Islet precursor cell (in vitro differentiated cells): ENCODE measurements around the gene BRD1.
"Not testable (repeated sequence)": the region's sequence is repeated elsewhere in the genome, so short reads cannot be mapped to it uniquely, and the experiment has no call there.

ENCODE experiments used
- DNase-seq: peaks from one replicate; pipeline ENCODE4 v3.0.0-alpha.2; 2018

BRD1 gene

GRCh38 chr22:49781886-49782285, 45.8 kb downstream of the BRD1 start:
- DNase-seq: not testable (repeated sequence)

GRCh38 chr22:49781289-49781782, 46.3 kb downstream of the BRD1 start:
- no peak for DNase-seq

GRCh38 chr22:49780698-49781288, 46.9 kb downstream of the BRD1 start:
- no peak for DNase-seq

DNA sequence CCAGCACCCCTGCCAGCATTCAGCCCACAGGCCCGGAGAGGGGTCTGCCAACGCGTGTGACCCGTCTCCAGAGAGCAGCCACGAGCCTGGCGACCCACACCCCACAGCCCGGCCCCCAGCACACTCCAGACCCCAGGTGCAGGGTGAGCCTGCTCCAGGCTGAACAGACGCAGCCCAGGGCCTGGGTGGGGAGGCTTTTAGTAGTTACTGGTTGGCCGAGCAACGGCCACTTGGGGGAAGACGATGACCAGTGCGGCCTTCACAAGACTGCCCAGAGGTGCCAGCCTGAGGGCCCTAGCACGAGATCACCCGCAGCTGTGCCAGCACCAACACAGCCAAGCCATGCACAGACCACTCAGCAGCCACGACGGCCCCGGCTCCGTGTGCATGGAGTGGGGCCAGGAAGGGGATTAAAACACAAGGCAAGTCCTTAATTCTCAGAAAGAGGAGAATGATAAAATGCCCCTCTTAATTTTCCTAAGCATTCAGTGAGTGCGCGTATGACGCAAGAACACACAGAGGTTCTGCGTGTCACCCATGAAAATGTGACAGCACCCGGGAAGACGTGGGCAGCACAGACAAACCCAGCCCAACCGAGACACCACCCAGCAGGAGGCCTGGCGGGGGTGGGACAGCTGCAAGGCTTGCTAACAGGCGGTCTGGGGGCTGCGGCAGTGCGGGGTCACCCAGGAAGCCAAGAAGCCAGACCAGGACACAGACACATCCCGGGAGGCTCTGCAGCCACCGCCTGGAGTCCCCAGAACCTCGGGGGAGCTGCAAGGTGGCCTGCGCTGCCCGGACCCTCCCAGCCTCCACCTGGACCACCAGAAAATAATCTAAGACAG, 47.6 kb downstream of the BRD1 start:
- DNase-seq: no peak

DNA sequence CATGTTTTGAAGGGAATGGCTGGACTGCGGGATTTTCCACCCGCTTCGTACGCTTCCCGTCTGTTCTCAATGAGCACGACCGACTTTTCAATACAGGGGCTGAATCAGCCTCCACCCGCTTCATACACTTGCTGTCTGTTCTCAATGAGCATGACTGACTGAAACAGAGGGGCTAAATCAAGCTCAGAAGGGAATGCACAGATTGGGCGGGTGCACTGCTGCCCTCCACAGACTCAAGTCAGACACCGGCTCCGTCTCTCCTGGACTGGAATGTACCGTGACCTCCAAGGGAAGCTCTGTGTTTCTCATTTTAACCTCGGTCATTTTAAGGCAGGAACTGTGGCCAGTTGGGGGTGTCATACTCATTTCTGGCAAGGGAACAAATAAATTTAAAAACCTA, 48.5 kb downstream of the BRD1 start:
- no peak for DNase-seq

DNA sequence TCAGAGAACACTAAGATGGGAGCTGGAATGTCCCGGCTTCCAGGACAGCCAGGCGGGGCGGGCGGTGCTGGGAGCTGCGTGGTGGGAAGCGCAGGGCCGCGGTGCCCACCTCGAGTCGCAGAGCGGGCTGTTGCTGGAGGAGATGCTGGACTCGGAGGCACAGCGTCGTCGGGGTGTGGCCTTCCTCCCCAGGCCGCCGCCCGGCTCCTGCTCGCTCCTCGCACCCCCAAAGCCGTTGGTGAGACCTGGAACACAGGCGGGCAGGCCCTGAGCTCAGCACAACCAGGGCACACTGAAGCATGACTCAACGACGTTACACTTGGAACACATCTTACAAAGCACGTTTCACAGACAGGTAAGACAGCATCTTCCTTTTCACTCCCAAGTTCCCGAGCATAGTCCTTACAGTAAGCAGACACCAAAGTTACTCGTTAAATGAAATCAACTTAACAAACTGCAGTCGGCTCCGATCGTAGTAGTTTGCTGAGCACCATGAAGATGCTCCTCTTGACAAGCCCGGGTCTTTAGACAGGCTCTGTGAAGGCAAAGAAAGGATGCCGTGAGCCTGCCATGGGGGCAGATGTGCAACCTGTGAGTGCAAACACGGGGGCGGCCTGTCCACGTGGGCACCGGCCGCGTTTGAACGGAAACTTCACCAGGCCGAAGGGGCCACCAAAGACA, 50.0 kb downstream of the BRD1 start:
- no peak for DNase-seq

DNA sequence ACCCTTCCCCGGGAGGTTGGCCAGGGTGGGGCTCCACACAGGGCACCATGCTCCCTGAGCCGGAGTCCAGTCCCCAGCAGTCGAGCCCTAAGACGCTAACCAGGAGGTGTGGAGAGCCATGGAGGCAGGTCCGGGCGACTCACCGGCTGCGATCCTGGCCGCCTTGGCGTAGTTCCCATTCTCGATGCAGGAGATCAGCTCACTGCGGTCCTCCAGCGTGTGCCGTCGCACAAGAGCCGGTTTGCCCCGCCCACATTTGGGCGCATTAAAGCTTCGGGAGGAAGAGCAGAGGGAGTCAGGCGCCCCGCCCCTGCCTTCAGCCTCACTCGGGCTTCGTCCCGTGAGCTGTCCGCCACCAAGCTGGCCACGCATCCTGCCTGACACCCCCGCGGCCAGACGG, 50.8 kb downstream of the BRD1 start:
- DNase-seq: no peak

- no peak for DNase-seq
These were observed 51.7 kb downstream of the BRD1 start for GRCh38 chr22:49775867-49776511.

GRCh38 chr22:49775191-49775866, 52.3 kb downstream of the BRD1 start:
- no peak for DNase-seq

GRCh38 chr22:49774499-49775151, 53.0 kb downstream of the BRD1 start:
- no peak for DNase-seq

- no peak for DNase-seq
These were observed 53.6 kb downstream of the BRD1 start for GRCh38 chr22:49774046-49774445.

GRCh38 chr22:49773531-49773930, 54.1 kb downstream of the BRD1 start:
- no peak for DNase-seq

- DNase-seq: no peak
These were observed 55.0 kb downstream of the BRD1 start for GRCh38 chr22:49772692-49773091.

GRCh38 chr22:49771266-49772065, 56.2 kb downstream of the BRD1 start:
- DNase-seq: no peak

- DNase-seq: no peak
These were observed 57.0 kb downstream of the BRD1 start for GRCh38 chr22:49770547-49771265.

GRCh38 chr22:49769691-49770546, 57.8 kb downstream of the BRD1 start:
- no peak for DNase-seq

DNA sequence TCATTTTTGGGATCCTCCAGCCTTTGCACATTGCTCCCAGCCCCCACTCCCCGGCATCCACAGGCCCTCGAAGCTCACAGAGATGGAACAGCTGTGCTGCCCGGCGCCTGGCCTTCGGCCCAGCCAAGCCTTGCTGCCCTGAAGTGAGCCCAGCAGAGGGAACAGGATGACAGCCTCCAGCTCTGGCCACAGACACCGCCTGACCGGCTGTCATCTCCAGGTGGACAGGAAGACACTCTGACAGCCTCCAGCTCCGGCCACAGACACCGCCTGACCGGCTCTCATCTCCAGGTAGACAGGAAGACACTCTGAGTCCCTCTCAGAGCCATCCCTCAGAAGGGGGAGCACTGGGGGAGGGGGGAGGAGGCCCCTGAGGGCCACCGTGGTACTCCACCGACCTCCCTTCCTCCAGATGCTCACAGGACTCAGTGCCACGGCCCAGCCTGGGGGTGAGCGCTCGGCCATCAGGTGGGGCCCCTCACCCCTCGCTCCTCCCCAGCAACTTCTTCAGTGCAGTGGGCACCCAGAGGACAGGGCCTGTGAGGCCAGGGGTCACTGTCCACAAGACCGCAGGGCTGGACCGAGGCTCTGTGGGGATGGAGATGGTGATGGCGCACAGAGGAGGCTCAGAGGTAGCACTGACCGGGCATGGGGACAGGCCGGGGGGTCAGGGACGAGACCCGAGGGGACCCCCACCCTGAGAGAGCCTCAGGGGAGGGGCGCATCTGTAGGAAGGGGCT, 58.6 kb downstream of the BRD1 start:
- DNase-seq: no peak

DNA sequence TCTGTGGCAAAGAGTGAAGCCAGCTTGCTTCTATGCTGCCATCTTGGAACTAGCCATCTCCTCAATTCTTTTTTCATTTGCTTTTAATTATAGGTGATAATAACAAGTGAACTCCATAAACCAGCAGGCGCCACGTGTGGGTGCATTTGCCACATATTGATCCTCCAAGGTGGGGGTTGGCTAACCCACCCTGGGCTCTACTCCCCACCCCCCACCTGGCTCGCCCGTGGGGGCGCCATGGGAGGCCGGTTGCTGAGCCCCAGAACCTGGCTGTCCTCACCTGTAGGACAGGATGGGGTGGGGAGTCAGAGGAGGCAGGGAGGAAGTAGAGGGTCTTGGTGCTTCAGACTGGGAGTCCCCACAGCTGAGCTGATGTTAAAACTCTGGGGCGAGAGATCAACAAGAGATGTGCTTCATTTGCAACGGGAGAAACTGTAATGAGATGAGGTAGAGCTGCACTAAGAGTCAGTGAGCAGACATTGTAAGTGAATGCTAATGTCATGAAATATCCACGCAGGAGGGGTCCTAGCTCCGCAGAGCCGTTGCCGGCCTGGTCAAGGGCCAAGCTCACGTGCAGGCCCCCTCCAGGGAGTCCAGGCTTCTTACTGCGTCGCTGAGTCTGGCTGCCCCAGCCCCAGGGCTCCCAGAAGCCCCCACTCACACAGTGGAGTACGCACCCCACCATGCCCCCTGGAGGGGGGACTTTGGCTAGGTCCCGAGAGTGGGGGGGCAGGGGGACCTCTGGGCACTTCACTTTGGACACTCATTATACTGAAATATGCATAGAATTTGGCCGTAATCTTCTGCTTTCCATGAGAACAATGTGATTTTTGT, 59.4 kb downstream of the BRD1 start:
- DNase-seq: no peak
